NCI-H1092 (cell line): Measurements from ENCODE around the gene CHPT1.
"Not testable (repeated sequence)": the region's sequence is repeated elsewhere in the genome, so short reads cannot be mapped to it uniquely, and the experiment has no call there.

Experiments
- DNase-seq: peaks from one replicate; lab custom pipeline; 2025; lab: John Stamatoyannopoulos, UW

Gene CHPT1

GRCh38 chr12:101722392-101722791 is 25.0 kb downstream of the CHPT1 start:
- no peak for DNase-seq

- no peak for DNase-seq
These were observed 29.7 kb downstream of the CHPT1 start for GRCh38 chr12:101727098-101727497.

GRCh38 chr12:101729842-101730241 is 32.4 kb downstream of the CHPT1 start:
- no peak for DNase-seq

- DNase-seq: no peak
These were observed 34.9 kb downstream of the CHPT1 start for GRCh38 chr12:101732318-101732717.

GRCh38 chr12:101733166-101733565 is 35.7 kb downstream of the CHPT1 start:
- no peak for DNase-seq

GRCh38 chr12:101734482-101734881 is 37.0 kb downstream of the CHPT1 start:
- not testable (repeated sequence) for DNase-seq

GRCh38 chr12:101737476-101737875 is 40.0 kb downstream of the CHPT1 start:
- DNase-seq: no peak

GRCh38 chr12:101738920-101739665 is 41.7 kb downstream of the CHPT1 start, which contains the start of gene SYCP3:
Gene SYCP3, minus strand, starts transcription at chr12:101739462. Its CDS starts 1,527 bp downstream, at chr12:101737935.
- DNase-seq: no peak

- no peak for DNase-seq
These were observed 43.1 kb downstream of the CHPT1 start for GRCh38 chr12:101740566-101740965.

GRCh38 chr12:101740980-101741379 is 43.5 kb downstream of the CHPT1 start:
- DNase-seq: no peak

GRCh38 chr12:101743242-101743641 is 45.8 kb downstream of the CHPT1 start:
- DNase-seq: no peak

GRCh38 chr12:101743724-101744472 is 46.5 kb downstream of the CHPT1 start:
- DNase-seq: no peak

- no peak for DNase-seq
These were observed 48.0 kb downstream of the CHPT1 start for GRCh38 chr12:101745481-101745880.

- DNase-seq: no peak
These were observed 48.8 kb downstream of the CHPT1 start for GRCh38 chr12:101746196-101746595.

- no peak for DNase-seq
These were observed 49.2 kb downstream of the CHPT1 start for GRCh38 chr12:101746661-101747060.

- no peak for DNase-seq
These were observed 50.3 kb downstream of the CHPT1 start for GRCh38 chr12:101747697-101748096.

GRCh38 chr12:101748907-101749306 is 51.5 kb downstream of the CHPT1 start:
- no peak for DNase-seq

- DNase-seq: no peak
These were observed 52.2 kb downstream of the CHPT1 start for GRCh38 chr12:101749657-101750056.

GRCh38 chr12:101750152-101750551 is 52.7 kb downstream of the CHPT1 start:
- no peak for DNase-seq

GRCh38 chr12:101759396-101760047 is 62.1 kb downstream of the CHPT1 start:
- no peak for DNase-seq

- DNase-seq: no peak
These were observed 63.9 kb downstream of the CHPT1 start for GRCh38 chr12:101761350-101761749.

- no peak for DNase-seq
These were observed 64.3 kb downstream of the CHPT1 start for GRCh38 chr12:101761781-101762180.
